GM12873 (cell line): ENCODE data around the gene CALM3.

Source experiments
- CTCF ChIP-seq: IDR thresholded peaks from 2 replicates; pipeline ENCODE4 v1.5.1; 2012; ENCODE audit warnings: low read depth, mild to moderate bottlenecking, moderate library complexity, low read length, control low read depth; ENCODE audit not compliant: insufficient read depth; ENCODE audit errors: missing control alignments

Gene CALM3

DNA sequence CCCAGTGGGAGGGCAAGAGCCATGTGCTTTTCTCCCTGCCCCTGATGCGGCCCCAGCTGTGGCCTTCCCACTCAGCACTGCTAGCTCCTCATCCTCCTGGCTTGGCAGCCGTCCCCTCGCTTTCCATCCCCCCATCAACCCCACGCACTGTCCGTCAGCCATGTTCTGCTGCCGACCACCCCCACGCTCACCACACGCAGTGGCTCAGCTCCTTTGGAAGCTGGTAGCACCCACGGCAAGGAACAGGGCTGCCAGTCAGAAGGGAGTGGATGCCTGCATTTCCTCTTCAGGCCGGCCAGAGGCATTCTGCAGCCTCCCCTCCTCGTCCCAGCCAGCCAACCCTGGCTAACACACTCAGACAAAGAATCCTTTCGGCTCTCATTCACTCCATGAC lies 6.3 kb downstream of the CALM3 start:
- TF ChIP-seq CTCF, result no peak

GRCh38 chr19:46608178-46608577 lies 7.0 kb downstream of the CALM3 start:
- no peak for TF ChIP-seq CTCF

- TF ChIP-seq CTCF, result no peak
Observed at GRCh38 chr19:46608581-46609345, 7.6 kb downstream of the CALM3 start.

GRCh38 chr19:46609511-46610412 lies 8.6 kb downstream of the CALM3 start:
- TF ChIP-seq CTCF, result no peak

DNA sequence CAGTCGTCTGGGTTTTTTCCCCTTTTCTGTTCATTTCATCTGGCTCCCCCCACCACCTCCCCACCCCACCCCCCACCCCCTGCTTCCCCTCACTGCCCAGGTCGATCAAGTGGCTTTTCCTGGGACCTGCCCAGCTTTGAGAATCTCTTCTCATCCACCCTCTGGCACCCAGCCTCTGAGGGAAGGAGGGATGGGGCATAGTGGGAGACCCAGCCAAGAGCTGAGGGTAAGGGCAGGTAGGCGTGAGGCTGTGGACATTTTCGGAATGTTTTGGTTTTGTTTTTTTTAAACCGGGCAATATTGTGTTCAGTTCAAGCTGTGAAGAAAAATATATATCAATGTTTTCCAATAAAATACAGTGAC lies 9.3 kb downstream of the CALM3 start:
- TF ChIP-seq CTCF, result no peak

DNA sequence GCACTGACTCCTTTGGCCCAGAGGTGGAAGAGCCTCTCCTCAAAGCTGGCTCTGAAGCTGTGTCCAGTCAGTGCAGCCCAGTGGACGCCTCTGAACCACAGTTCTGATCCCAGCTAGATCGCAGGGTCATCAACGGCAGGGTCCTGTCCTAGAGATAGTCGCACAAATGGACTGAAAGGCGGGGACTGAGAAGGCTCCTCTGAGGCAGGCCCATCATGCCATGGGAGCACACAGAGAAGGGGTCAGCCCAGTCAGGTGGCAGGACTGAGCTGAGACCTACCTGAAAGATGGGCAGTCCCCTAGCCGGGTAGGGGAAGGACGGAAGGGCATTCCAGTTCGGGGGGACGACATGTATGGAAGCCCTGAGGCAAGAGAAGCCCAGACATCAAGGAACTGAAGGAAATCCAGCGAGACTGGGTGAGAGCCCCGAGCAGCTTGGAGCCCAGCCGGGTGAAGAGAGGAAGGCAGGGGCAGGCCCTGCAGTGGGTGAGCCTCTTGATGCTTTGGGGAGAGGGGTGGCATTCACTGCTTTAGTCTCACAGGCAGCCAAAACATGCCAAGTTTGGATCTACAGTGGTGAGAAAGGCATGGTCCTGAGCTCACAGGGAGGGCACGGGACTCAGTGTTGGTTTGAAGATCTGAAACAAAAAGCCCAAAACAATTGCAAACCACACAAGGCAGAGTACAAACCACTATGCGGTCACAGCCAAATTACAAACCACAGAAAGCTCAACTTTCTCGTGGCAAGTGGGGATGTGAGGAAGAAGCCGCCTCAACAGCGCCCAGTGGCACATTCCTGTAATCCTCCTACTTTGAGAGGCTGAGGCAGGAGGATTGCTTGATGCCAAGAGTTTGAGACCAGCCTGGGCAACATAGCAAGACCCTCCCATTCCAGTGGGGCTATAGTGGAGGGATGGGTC lies 10.0 kb downstream of the CALM3 start:
- no peak for TF ChIP-seq CTCF

DNA sequence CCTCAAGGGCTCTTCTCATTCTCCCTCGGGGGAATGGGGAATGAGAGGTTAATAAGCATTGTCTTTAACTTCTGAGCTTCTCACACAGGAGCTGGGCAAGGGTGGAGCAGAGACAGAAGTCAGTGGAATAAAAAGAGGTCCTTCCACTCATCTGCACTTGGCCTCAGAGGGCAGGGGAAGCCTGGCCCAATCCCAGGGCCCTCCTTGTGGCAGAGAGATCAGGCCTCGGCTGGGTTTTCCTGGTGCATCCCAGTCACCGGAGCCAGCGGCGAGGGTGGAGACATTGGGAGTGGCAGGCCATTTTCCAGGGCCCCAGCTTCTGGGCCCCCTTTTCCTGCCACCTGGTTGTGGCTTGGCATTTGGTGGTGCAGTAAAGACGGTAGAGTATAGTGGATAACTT lies 10.6 kb downstream of the CALM3 start:
- TF ChIP-seq CTCF, result no peak
